Liver (tissue), 9 donors: ENCODE results near the gene TOR1A. TPM values are rescaled to one million over a fixed set of nuclear protein-coding genes. Genes with fewer than 3 reads are reported as not detected.

ENCODE experiments used
- DNase-seq: peaks from one replicate; pipeline ENCODE4 v3.0.0-alpha.2; 2017; ENCODE audit warnings: low spot score
- H3K27ac ChIP-seq, 2 donors: one replicate each; pipeline ENCODE4 v1.7.0; 2013; ENCODE audit warnings: inconsistent platforms in 2 of 2, low read length in 2 of 2, control low read depth in 1 of 2, low read depth in 1 of 2, mild to moderate bottlenecking in 1 of 2
- H3K27me3 ChIP-seq, 4 donors: one replicate each; pipeline versions ENCODE4 v1.6.1 to v1.7.0; 2013; ENCODE audit warnings: low read length in 3 of 4, inconsistent platforms in 1 of 4, mild to moderate bottlenecking in 1 of 4, moderate library complexity in 1 of 4; ENCODE audit not compliant: control insufficient read depth in 4 of 4, insufficient read depth in 4 of 4
- H3K36me3 ChIP-seq, 4 donors: one replicate each; pipeline versions ENCODE4 v1.6.1 to v1.7.0; 2013; ENCODE audit warnings: low read length in 3 of 4, mild to moderate bottlenecking in 3 of 4, low read depth in 1 of 4, moderate library complexity in 1 of 4; ENCODE audit not compliant: control insufficient read depth in 4 of 4, insufficient read depth in 3 of 4
- H3K4me1 ChIP-seq, 4 donors: one replicate each; pipeline versions ENCODE4 v1.6.1 to v1.7.0; 2013; ENCODE audit warnings: low read length in 3 of 4, mild to moderate bottlenecking in 3 of 4, moderate library complexity in 1 of 4; ENCODE audit not compliant: control insufficient read depth in 4 of 4, insufficient read depth in 4 of 4
- H3K4me3 ChIP-seq, 3 donors: one replicate each; pipeline versions ENCODE4 v1.6.1 to v1.7.0; 2013; ENCODE audit warnings: low read length in 3 of 3, control low read depth in 1 of 3, low read depth in 1 of 3, mild to moderate bottlenecking in 1 of 3
- H3K9ac ChIP-seq, 2 donors: one replicate each; pipeline ENCODE4 v1.7.0; 2013; ENCODE audit warnings: low read length in 2 of 2, mild to moderate bottlenecking in 2 of 2, moderate library complexity in 2 of 2, control low read depth in 1 of 2, low read depth in 1 of 2
- H3K9me3 ChIP-seq, 4 donors: one replicate each; pipeline versions ENCODE4 v1.6.1 to v1.7.0; 2013; ENCODE audit warnings: low read length in 3 of 4; ENCODE audit not compliant: control insufficient read depth in 4 of 4
- ATF3 ChIP-seq: IDR thresholded peaks from 2 replicates; pipeline ENCODE4 v1.6.1; 2016; ENCODE audit warnings: antibody characterized with exemption
- CTCF ChIP-seq: fragments of 150-350 bp; IDR thresholded peaks from 2 replicates; pipeline ENCODE4 v1.5.1; 2017; ENCODE audit warnings: improper control_type of control experiment, low read depth, low read length; ENCODE audit not compliant: missing input control
- EGR1 ChIP-seq, 2 donors: IDR thresholded peaks; 2 replicates each; pipeline ENCODE4 v1.6.1; 2016 to 2018; ENCODE audit warnings: antibody characterized with exemption in 2 of 2, low read depth in 2 of 2
- FOXA1 ChIP-seq: IDR thresholded peaks from 2 replicates; pipeline ENCODE4 v1.6.1; 2016; ENCODE audit warnings: antibody characterized with exemption
- GABPA ChIP-seq, 2 donors: IDR thresholded peaks in 1 of 2; conservative IDR thresholded peaks in 1 of 2; 2 replicates each; pipeline ENCODE4 v1.6.1; 2016; ENCODE audit warnings: antibody characterized with exemption in 2 of 2, mild to moderate bottlenecking in 1 of 2, moderate library complexity in 1 of 2
- HNF4G ChIP-seq: IDR thresholded peaks from 2 replicates; pipeline ENCODE4 v1.6.1; 2016; ENCODE audit warnings: antibody characterized with exemption
- JUND ChIP-seq, 2 donors: IDR thresholded peaks; 2 replicates each; pipeline ENCODE4 v1.6.1; 2016; ENCODE audit warnings: antibody characterized with exemption in 2 of 2
- MAX ChIP-seq: IDR thresholded peaks from 2 replicates; pipeline ENCODE4 v1.6.1; 2016; ENCODE audit warnings: antibody characterized with exemption
- NR2F2 ChIP-seq: IDR thresholded peaks from 2 replicates; pipeline ENCODE4 v1.6.1; 2016; ENCODE audit warnings: antibody characterized with exemption
- RAD21 ChIP-seq, 2 donors: IDR thresholded peaks; 2 replicates each; pipeline ENCODE4 v1.6.1; 2016; ENCODE audit warnings: antibody characterized with exemption in 2 of 2, mild to moderate bottlenecking in 2 of 2
- REST ChIP-seq: IDR thresholded peaks from 2 replicates; pipeline ENCODE4 v1.6.1; 2016; ENCODE audit warnings: antibody characterized with exemption, mild to moderate bottlenecking
- RXRA ChIP-seq, 2 donors: IDR thresholded peaks; 2 replicates each; pipeline ENCODE4 v1.6.1; 2017 to 2018; ENCODE audit warnings: antibody characterized with exemption in 2 of 2, mild to moderate bottlenecking in 1 of 2
- SP1 ChIP-seq: IDR thresholded peaks from 2 replicates; pipeline ENCODE4 v1.6.1; 2018; ENCODE audit warnings: antibody characterized with exemption, mild to moderate bottlenecking
- TAF1 ChIP-seq: conservative IDR thresholded peaks from 2 replicates; pipeline ENCODE4 v1.6.1; 2016; ENCODE audit warnings: antibody characterized with exemption, mild to moderate bottlenecking
- YY1 ChIP-seq: IDR thresholded peaks from 2 replicates; pipeline ENCODE4 v1.6.1; 2016; ENCODE audit warnings: antibody characterized with exemption, mild to moderate bottlenecking
- ZBTB33 ChIP-seq: IDR thresholded peaks from 2 replicates; pipeline ENCODE4 v1.6.1; 2016; ENCODE audit warnings: antibody characterized with exemption
- WGBS: extraction: QIAGEN DNeasy Blood & Tissue Kit; methylation state at CpG from one replicate; pipeline ENCODE4 v1.1.7; 2013; 5-methylcytosine and 5-hydroxymethylcytosine counted together
- polyA plus RNA-seq, 2 donors: library from polyadenylated mRNA; stranded (reverse) in 1 of 2; unstranded in 1 of 2; fragments of 200-250 nt in 1 of 2; fragments of >200 nt in 1 of 2; fragmentation: Nextera tagmentation in 1 of 2; extraction: Ambion mirVana in 1 of 2; gene quantifications; one replicate each; pipeline versions ENCODE4 v1.2.1 to v1.2.3, GENCODE V29; 2013 to 2015
- total RNA-seq, 2 donors: library from RNA; depleted of rRNA; stranded (reverse); fragments of >200 nt; gene quantifications; one replicate each; pipeline ENCODE4 v1.2.3, GENCODE V29; 2014
- donor health status: healthy.
- donor health status: healthy.
- donor health status: healthy.
- donor health status: healthy.
- donor health status: healthy.

The TOR1A gene
- total and polyA plus RNA-seq, 4 donors: 18.3 to 34.0 (median 29.8) TPM

GRCh38 chr9:129852579-129852978 lies 28.6 kb upstream of the TOR1A start:
- 77% methylated on average over 5 of the region's 5 CpGs for WGBS
- TF ChIP-seq RXRA (IDR thresholded peaks at IDR 0.05) (no peak), RAD21 (IDR thresholded peaks at IDR 0.05) (no peak), TAF1 (no peak), ATF3 (no peak), ZBTB33 (no peak), EGR1 (IDR thresholded peaks at IDR 0.05; ENCODE audit: low read depth in 2 of 2) (no peak), GABPA (IDR thresholded peaks at IDR 0.05 in 1 of 2, conservative IDR thresholded peaks at IDR 0.05 in 1 of 2) (no peak), CTCF (no peak), HNF4G (no peak), REST (no peak), FOXA1 (no peak), YY1 (no peak)
- peak; percentile 27 for DNase-seq
- H3K9ac ChIP-seq: no peak overlapping the region
- H3K9me3 ChIP-seq: no peaks in the 10 kb centered on the region
- no peak overlapping the region for H3K4me3 ChIP-seq
- H3K4me1 ChIP-seq: no peaks in the 10 kb centered on the region
- no peak overlapping the region for H3K27ac ChIP-seq
- no peaks in the 10 kb centered on the region for H3K27me3 ChIP-seq
- H3K36me3 ChIP-seq: peaks cover 9 to 53% (median 27%) of the 10 kb centered on the region in 4 donors

- Histone ChIP-seq H3K9ac (no peak overlapping the region), H3K27ac (no peak overlapping the region), H3K4me1 (no peaks in the 10 kb centered on the region), H3K9me3 (no peaks in the 10 kb centered on the region), H3K36me3 (peaks cover 5 to 49% (median 23%) of the 10 kb centered on the region in 4 donors), H3K4me3 (no peak overlapping the region), H3K27me3 (no peaks in the 10 kb centered on the region)
- no peak for DNase-seq
- WGBS: 90% methylated on average over 5 of the region's 5 CpGs
- no peak for TF ChIP-seq REST
- TF ChIP-seq YY1: no peak
- TF ChIP-seq RAD21 (IDR thresholded peaks at IDR 0.05): no peak
- no peak for TF ChIP-seq CTCF
- no peak for TF ChIP-seq MAX
- no peak for TF ChIP-seq HNF4G
- TF ChIP-seq JUND (IDR thresholded peaks at IDR 0.05): no peak
- no peak for TF ChIP-seq RXRA (IDR thresholded peaks at IDR 0.05)
- TF ChIP-seq FOXA1: no peak
- no peak for TF ChIP-seq TAF1
- TF ChIP-seq SP1: no peak
- no peak for TF ChIP-seq NR2F2
- TF ChIP-seq GABPA (IDR thresholded peaks at IDR 0.05 in 1 of 2, conservative IDR thresholded peaks at IDR 0.05 in 1 of 2): no peak
Observed at GRCh38 chr9:129851821-129852220, 27.9 kb upstream of the TOR1A start.
